K562 (cell line): Measurements from ENCODE around the gene GPC3. TPM values are rescaled to one million over a fixed set of nuclear protein-coding genes. Genes with fewer than 3 reads are reported as not detected.

Experiments used
- ATAC-seq: fragments of 200-7000 bp; cut with Tn5 transposase; 3 replicates; pipeline ENCODE4 v1.9.1; 2020; ENCODE audit warnings: moderate library complexity
- BruUV-seq: library from RNA; stranded (reverse); fragments of 400-500 nt; replicated peaks from 2 replicates; lab custom pipeline; 2021; lab: Mats Ljungman, UMichigan
- CTCF ChIA-PET: fragments of 300-600 bp; formaldehyde crosslinking; extraction: SDS; loops from one replicate; lab custom pipeline; 2021; ENCODE audit warnings: low intra/inter-chr PET ratio; lab: Yijun Ruan, JAX
- POLR2A ChIA-PET: fragments of 300-600, 350-650 bp; sonication (Branson Sonifier 250); formaldehyde crosslinking; extraction: SDS; loops from one replicate; lab custom pipeline; 2021; ENCODE audit warnings: antibody characterized with exemption, inconsistent platforms; lab: Yijun Ruan, JAX
- DNase-seq, 4 experiments: peaks; one replicate each; pipeline versions ENCODE4 v3.0.0 to v3.0.0-alpha.2; 2011 to 2018; ENCODE audit warnings: low spot score in 3 of 4, mixed read lengths in 3 of 4; ENCODE audit errors: extremely low read depth in 1 of 4
- FAIRE-seq: peaks from 2 replicates; lab custom pipeline; 2011; peaks lifted over from hg19 to GRCh38; lab: Jason Lieb, UNC
- H2AFZ ChIP-seq: 2 replicates; pipeline ENCODE4 v1.6.0; 2011; ENCODE audit warnings: low read depth, low read length, control low read depth, inconsistent platforms
- H3K27ac ChIP-seq: fragments of 200-600 bp; 3 replicates; pipeline ENCODE4 v1.8.0; 2011; ENCODE audit warnings: low read depth, mild to moderate bottlenecking, control low read depth, inconsistent platforms, low read length, moderate library complexity, mixed read lengths; ENCODE audit errors: extremely low read depth
- H3K27me3 ChIP-seq, 2 experiments: fragments of 300-600 bp in 1 of 2; 2 replicates in 1 of 2; 3 replicates in 1 of 2; pipeline versions ENCODE4 v1.6.0 to v1.8.0; 2011; ENCODE audit warnings: inconsistent platforms in 2 of 2, low read length in 2 of 2, mild to moderate bottlenecking in 1 of 2, mixed read lengths in 1 of 2, moderate library complexity in 1 of 2; ENCODE audit not compliant: control insufficient read depth in 2 of 2, insufficient read depth in 2 of 2
- H3K36me3 ChIP-seq: fragments of 300-600 bp; 3 replicates; pipeline ENCODE4 v1.8.0; 2011; ENCODE audit warnings: mild to moderate bottlenecking, low read length, inconsistent platforms; ENCODE audit not compliant: control insufficient read depth, insufficient read depth
- H3K4me1 ChIP-seq, 2 experiments: fragments of 200-600 bp in 1 of 2; replicated peaks in 1 of 2; 2 replicates in 1 of 2; 3 replicates in 1 of 2; pipeline versions ENCODE4 v1.5.1 to v1.8.0; 2011; ENCODE audit warnings: inconsistent platforms in 2 of 2, low read length in 2 of 2, mild to moderate bottlenecking in 1 of 2, mixed read lengths in 1 of 2, moderate library complexity in 1 of 2; ENCODE audit not compliant: control insufficient read depth in 2 of 2, insufficient read depth in 2 of 2
- H3K4me2 ChIP-seq: 2 replicates; pipeline ENCODE4 v1.6.1; 2011; ENCODE audit warnings: low read length, control low read depth, inconsistent platforms, mixed read lengths; ENCODE audit not compliant: insufficient read depth
- H3K4me3 ChIP-seq: fragments of 200-600 bp; sonication (generic), shearing (Covaris generic); 2 replicates; pipeline ENCODE4 v1.5.1; 2016; ENCODE audit warnings: control low read depth, inconsistent platforms
- H3K79me2 ChIP-seq: fragments of 200-600 bp; 3 replicates; pipeline ENCODE4 v1.8.0; 2011; ENCODE audit warnings: low read length, inconsistent platforms; ENCODE audit not compliant: control insufficient read depth, insufficient read depth
- H3K9ac ChIP-seq, 2 experiments: 2 replicates each; pipeline versions ENCODE4 v1.6.0 to v1.6.1; 2011; ENCODE audit warnings: low read depth in 2 of 2, low read length in 2 of 2, control low read depth in 1 of 2, inconsistent platforms in 1 of 2, mild to moderate bottlenecking in 1 of 2, mixed read lengths in 1 of 2; ENCODE audit not compliant: insufficient read depth in 1 of 2
- H3K9me1 ChIP-seq: one replicate; pipeline ENCODE4 v1.6.0; 2011; ENCODE audit warnings: inconsistent platforms, mild to moderate bottlenecking, low read length, moderate library complexity; ENCODE audit not compliant: control insufficient read depth, insufficient read depth
- H3K9me3 ChIP-seq: replicated peaks from 2 replicates; pipeline ENCODE4 v1.5.1; 2011; ENCODE audit warnings: low read depth, low read length, inconsistent platforms; ENCODE audit not compliant: control insufficient read depth, insufficient read depth
- H4K20me1 ChIP-seq: replicated peaks from 2 replicates; pipeline ENCODE4 v1.6.1; 2011; ENCODE audit warnings: low read length, inconsistent platforms, mixed read lengths; ENCODE audit not compliant: control insufficient read depth, insufficient read depth
- CREB3L1 ChIP-seq: fragments of 450-650 bp; IDR thresholded peaks from 2 replicates; pipeline ENCODE4 v1.6.1; 2014; ENCODE audit warnings: low read depth, mild to moderate bottlenecking, moderate library complexity, borderline replicate concordance
- DPF2 ChIP-seq: fragments of 450-650 bp; IDR thresholded peaks from 2 replicates; pipeline ENCODE4 v1.6.1; 2016
- ERF ChIP-seq: fragments of 450-650 bp; formaldehyde crosslinking; IDR thresholded peaks from 2 replicates; pipeline ENCODE4 v1.4.0; 2020; ENCODE audit warnings: mild to moderate bottlenecking, mixed read lengths
- ETS2 ChIP-seq: IDR thresholded peaks from 2 replicates; pipeline ENCODE4 v1.6.1; 2016; ENCODE audit warnings: borderline replicate concordance, missing genetic modification characterization, mild to moderate bottlenecking, moderate library complexity, missing compliant biosample characterization; ENCODE audit not compliant: poor library complexity, severe bottlenecking
- MCM7 ChIP-seq, 2 experiments: fragments of 450-650 bp; IDR thresholded peaks; 2 replicates each; pipeline ENCODE4 v1.6.1; 2016 to 2018
- MEF2A ChIP-seq: IDR thresholded peaks from 2 replicates; pipeline ENCODE4 v1.6.1; 2011; ENCODE audit warnings: low read depth, mild to moderate bottlenecking, low read length, moderate library complexity; ENCODE audit not compliant: control insufficient read depth
- NBN ChIP-seq: fragments of 450-650 bp; IDR thresholded peaks from 2 replicates; pipeline ENCODE4 v1.6.1; 2016; ENCODE audit warnings: low read depth, mild to moderate bottlenecking
- RBFOX2 ChIP-seq: fragments of 200-400 bp; formaldehyde crosslinking; IDR thresholded peaks from 2 replicates; pipeline ENCODE4 v1.6.1; 2017; ENCODE audit warnings: low read depth, mild to moderate bottlenecking, low read length, moderate library complexity
- ZBTB5 ChIP-seq: fragments of 450-650 bp; IDR thresholded peaks from 2 replicates; pipeline ENCODE4 v1.6.1; 2017; ENCODE audit warnings: antibody characterized with exemption
- ZNF589 ChIP-seq: fragments of 200-800 bp; sonication (Bioruptor generic); IDR thresholded peaks from 2 replicates; pipeline ENCODE4 v1.6.1; 2016; ENCODE audit warnings: low read depth, missing genetic modification characterization, missing compliant biosample characterization
- ZNF764 ChIP-seq: fragments of 250-450 bp; sonication (Bioruptor Pico); IDR thresholded peaks from 2 replicates; pipeline ENCODE4 v1.4.0; 2020; ENCODE audit warnings: low read depth, mild to moderate bottlenecking, moderate library complexity
- ZNF766 ChIP-seq: fragments of 200-800 bp; sonication (Bioruptor generic); conservative IDR thresholded peaks from 2 replicates; pipeline ENCODE4 v1.6.1; 2016; ENCODE audit warnings: missing genetic modification characterization, missing compliant biosample characterization
- WGBS: fragments of 100-300 bp; shearing (Covaris generic); methylation state at CpG from one replicate; pipeline ENCODE4 v1.1.6; 2016; ENCODE audit warnings: low coverage, mixed read lengths; ENCODE audit not compliant: insufficient coverage; ENCODE audit errors: missing lambda C conversion rate; 5-methylcytosine and 5-hydroxymethylcytosine counted together
- in situ Hi-C: fragments of 300-500 bp; cut with MboI; formaldehyde crosslinking; loops from 4 replicates; pipeline ENCODE4 v1.15.0; 2018; ENCODE audit warnings: inconsistent platforms, mixed read lengths
- intact Hi-C: fragments of 100-400 bp; cut with micrococcal nuclease; formaldehyde crosslinking; loops from 2 replicates; pipeline ENCODE4 v1.14.2; 2022
- polyA plus RNA-seq, 8 experiments: library from polyadenylated mRNA; depleted of rRNA in 4 of 8; stranded (reverse) in 5 of 8; unstranded in 3 of 8; fragments of >200 nt; fragmentation: Nextera tagmentation in 2 of 8; fragmentation: Illumina TruSeq in 1 of 8; extraction: Ambion mirVana in 2 of 8; extraction: Trizol in 1 of 8; gene quantifications; 2 replicates each; pipeline versions ENCODE4 v1.2.1 to v1.2.3, GENCODE V29; 2011 to 2014; ENCODE audit warnings: inconsistent platforms in 1 of 8, missing spikeins in 1 of 8
- total RNA-seq, 7 experiments: library from RNA; depleted of rRNA in 6 of 7; stranded (reverse); fragments of >200 nt in 6 of 7; fragmentation: Illumina TruSeq in 2 of 7; extraction: Trizol in 2 of 7; gene quantifications; 2 replicates each; pipeline versions ENCODE4 v1.2.1 to v1.2.3, GENCODE V29; 2011 to 2021; ENCODE audit warnings: low replicate concordance in 1 of 7
- TF ChIP-seq, protein P1 (sequence below): fragments of 450-650 bp; IDR thresholded peaks from 2 replicates; pipeline ENCODE4 v1.6.1; 2016; ENCODE audit warnings: low read depth, mild to moderate bottlenecking, moderate library complexity

The GPC3 gene
- total and polyA plus RNA-seq, 9 of the 15 experiments (the other 6 are each of a cell fraction or from before 2014, with no cell fraction given): 0.42 TPM; not detected in 8

DNA sequence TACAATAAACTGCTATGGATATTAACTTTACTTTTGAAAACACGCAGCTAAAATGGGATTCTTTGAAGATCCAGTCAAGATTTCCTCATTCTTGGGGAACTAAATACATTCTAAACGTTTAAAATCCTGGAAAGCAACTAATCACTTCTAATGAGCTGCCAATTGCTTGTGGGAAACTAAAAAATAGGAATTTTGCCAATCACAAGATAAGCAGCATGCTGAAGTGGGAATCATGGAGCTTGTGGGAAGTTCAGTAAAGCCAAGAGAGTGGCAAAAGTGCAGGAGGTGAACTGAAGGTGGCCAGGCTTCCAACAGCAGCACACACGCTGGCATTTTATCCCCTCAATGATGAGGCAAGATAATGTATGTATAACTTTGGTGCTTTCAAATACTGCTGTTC is 133.0 kb downstream of the GPC3 start:
- BruUV-seq: no TSS peak
- H3K4me1 ChIP-seq: no peaks in the 10 kb centered on the region
- no peak overlapping the region for H3K4me3 ChIP-seq
- CTCF ChIA-PET: no interaction called here
- H3K9ac ChIP-seq: no peak overlapping the region
- intact Hi-C loops: no loop called here
- H2AFZ ChIP-seq: no peak overlapping the region
- no peaks in the 10 kb centered on the region for H3K36me3 ChIP-seq
- no peaks in the 10 kb centered on the region for H3K79me2 ChIP-seq
- TF ChIP-seq ZBTB5: no peak
- TF ChIP-seq, all 486 proteins: peak for 0
- ATAC-seq: no peak
- 0% methylated on average over 3 of the region's 3 CpGs for WGBS
- in situ Hi-C loops: no loop called here
- H3K27me3 ChIP-seq: no peaks in the 10 kb centered on the region
- no peaks in the 10 kb centered on the region for H3K9me3 ChIP-seq
- no peaks in the 10 kb centered on the region for H4K20me1 ChIP-seq
- no peak for DNase-seq
- POLR2A ChIA-PET: no interaction called here
- no peak for FAIRE-seq
- no peaks in the 10 kb centered on the region for H3K9me1 ChIP-seq
- no peak overlapping the region for H3K4me2 ChIP-seq
- H3K27ac ChIP-seq: no peak overlapping the region

GRCh38 chrX:133850399-133850798 is 135.0 kb downstream of the GPC3 start:
- CTCF ChIA-PET: no interaction called here
- in situ Hi-C loops (no loop called here), intact Hi-C loops (no loop called here)
- DNase-seq (no peak), FAIRE-seq (no peak), ATAC-seq (no peak)
- no peaks in the 10 kb centered on the region for H3K9me1 ChIP-seq
- no TSS peak for BruUV-seq
- POLR2A ChIA-PET: no interaction called here
- H2AFZ ChIP-seq: no peak overlapping the region
- no peaks in the 10 kb centered on the region for H3K36me3 ChIP-seq
- no peaks in the 10 kb centered on the region for H3K4me1 ChIP-seq
- no peaks in the 10 kb centered on the region for H4K20me1 ChIP-seq
- no peaks in the 10 kb centered on the region for H3K27me3 ChIP-seq
- H3K79me2 ChIP-seq: no peaks in the 10 kb centered on the region
- H3K4me3 ChIP-seq: no peak overlapping the region
- no peak overlapping the region for H3K27ac ChIP-seq
- H3K9me3 ChIP-seq: no peaks in the 10 kb centered on the region
- H3K9ac ChIP-seq: no peak overlapping the region
- 0% methylated on average over 2 of the region's 2 CpGs for WGBS
- H3K4me2 ChIP-seq: no peak overlapping the region
- no peak for TF ChIP-seq CREB3L1
- no peak for TF ChIP-seq MEF2A
- TF ChIP-seq, protein P1, sequence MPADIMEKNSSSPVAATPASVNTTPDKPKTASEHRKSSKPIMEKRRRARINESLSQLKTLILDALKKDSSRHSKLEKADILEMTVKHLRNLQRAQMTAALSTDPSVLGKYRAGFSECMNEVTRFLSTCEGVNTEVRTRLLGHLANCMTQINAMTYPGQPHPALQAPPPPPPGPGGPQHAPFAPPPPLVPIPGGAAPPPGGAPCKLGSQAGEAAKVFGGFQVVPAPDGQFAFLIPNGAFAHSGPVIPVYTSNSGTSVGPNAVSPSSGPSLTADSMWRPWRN: no peak
- TF ChIP-seq ZNF764: no peak
- TF ChIP-seq ERF (CRISPR knock-in tag): no peak
- TF ChIP-seq RBFOX2: no peak
- no peak for TF ChIP-seq ZNF589 (CRISPR knock-in tag)
- TF ChIP-seq ETS2: no peak
- TF ChIP-seq DPF2: no peak
- no peak for TF ChIP-seq NBN
- TF ChIP-seq MCM7 (IDR thresholded peaks at IDR 0.05): no peak
- no peak for TF ChIP-seq ZNF766
